Measurements from ENCODE around the gene PPP2R2B. TPM values are rescaled to one million over a fixed set of nuclear protein-coding genes. Genes with fewer than 3 reads are reported as not detected.

Gene PPP2R2B
- total RNA-seq, 1 donor from 2014 or later: 0.35 TPM

DNA sequence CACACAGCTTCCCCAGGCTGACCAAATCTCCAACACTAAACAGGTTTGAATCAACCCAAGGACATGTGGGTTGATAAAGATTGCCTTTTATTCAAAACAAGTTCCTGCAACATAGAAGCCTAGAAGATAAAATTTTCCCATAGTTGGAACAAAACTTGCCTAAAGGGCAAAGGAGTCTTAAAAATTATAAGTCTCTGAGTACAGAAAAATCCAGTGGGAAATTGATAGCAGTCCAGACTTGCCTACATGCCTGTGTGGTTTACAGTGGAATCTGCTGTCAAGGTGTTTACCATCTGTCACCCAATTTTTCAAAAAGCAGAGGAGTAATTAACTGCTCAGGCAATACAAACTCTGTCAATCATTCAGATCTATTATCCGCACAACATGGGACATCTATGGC, 168.2 kb downstream of the PPP2R2B start:
- H3K27me3 Mint-ChIP-seq (ENCODE audit: low read depth): peaks cover 4% of the 10 kb centered on the region
- H3K4me1 Mint-ChIP-seq (ENCODE audit: low read depth): no peaks in the 10 kb centered on the region
- no peak overlapping the region for H3K27ac Mint-ChIP-seq (ENCODE audit: unreplicated experiment)

DNA sequence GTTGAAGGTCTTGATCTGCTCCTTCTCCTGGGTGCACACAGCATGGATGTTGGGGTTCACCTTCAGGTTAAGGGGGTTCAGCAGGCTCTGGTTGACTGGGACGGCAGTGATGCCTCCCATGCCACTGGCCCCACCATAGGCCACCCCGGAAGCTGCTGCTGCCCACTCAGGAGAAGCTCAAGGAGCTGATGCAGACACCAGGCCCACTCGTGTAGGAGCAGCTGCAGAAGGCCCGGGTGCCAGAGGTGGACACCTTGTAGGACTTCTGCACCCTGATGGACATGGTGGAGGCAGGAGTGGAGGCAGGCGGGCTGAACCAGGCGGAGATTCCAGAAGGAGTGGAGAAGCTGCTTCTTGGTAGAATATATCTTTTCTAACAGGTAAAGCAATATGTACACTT, 171.2 kb downstream of the PPP2R2B start:
- H3K36me3 Mint-ChIP-seq (ENCODE audit: low read depth): no peaks in the 10 kb centered on the region
- H3K27ac Mint-ChIP-seq (ENCODE audit: unreplicated experiment): no peak overlapping the region
- peaks cover 4% of the 10 kb centered on the region for H3K27me3 Mint-ChIP-seq (ENCODE audit: low read depth)
- no peaks in the 10 kb centered on the region for H3K4me1 Mint-ChIP-seq (ENCODE audit: low read depth)
- TF ChIP-seq, protein P1, sequence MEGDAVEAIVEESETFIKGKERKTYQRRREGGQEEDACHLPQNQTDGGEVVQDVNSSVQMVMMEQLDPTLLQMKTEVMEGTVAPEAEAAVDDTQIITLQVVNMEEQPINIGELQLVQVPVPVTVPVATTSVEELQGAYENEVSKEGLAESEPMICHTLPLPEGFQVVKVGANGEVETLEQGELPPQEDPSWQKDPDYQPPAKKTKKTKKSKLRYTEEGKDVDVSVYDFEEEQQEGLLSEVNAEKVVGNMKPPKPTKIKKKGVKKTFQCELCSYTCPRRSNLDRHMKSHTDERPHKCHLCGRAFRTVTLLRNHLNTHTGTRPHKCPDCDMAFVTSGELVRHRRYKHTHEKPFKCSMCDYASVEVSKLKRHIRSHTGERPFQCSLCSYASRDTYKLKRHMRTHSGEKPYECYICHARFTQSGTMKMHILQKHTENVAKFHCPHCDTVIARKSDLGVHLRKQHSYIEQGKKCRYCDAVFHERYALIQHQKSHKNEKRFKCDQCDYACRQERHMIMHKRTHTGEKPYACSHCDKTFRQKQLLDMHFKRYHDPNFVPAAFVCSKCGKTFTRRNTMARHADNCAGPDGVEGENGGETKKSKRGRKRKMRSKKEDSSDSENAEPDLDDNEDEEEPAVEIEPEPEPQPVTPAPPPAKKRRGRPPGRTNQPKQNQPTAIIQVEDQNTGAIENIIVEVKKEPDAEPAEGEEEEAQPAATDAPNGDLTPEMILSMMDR (IDR thresholded peaks at IDR 0.05): no peak
- no peaks in the 10 kb centered on the region for H3K9me3 Mint-ChIP-seq (ENCODE audit: low read depth)
- DNase-seq (ENCODE audit: low spot score): no peak
- no peak overlapping the region for H3K4me3 Mint-ChIP-seq (ENCODE audit: unreplicated experiment)

More for the DNA sequence above, 168.2 kb downstream of the PPP2R2B start:
- H3K36me3 Mint-ChIP-seq (ENCODE audit: low read depth): no peaks in the 10 kb centered on the region
- no peak for DNase-seq (ENCODE audit: low spot score)
- H3K4me3 Mint-ChIP-seq (ENCODE audit: unreplicated experiment): no peak overlapping the region
- no peaks in the 10 kb centered on the region for H3K9me3 Mint-ChIP-seq (ENCODE audit: low read depth)
- TF ChIP-seq, protein P1 (IDR thresholded peaks at IDR 0.05): no peak

DNA sequence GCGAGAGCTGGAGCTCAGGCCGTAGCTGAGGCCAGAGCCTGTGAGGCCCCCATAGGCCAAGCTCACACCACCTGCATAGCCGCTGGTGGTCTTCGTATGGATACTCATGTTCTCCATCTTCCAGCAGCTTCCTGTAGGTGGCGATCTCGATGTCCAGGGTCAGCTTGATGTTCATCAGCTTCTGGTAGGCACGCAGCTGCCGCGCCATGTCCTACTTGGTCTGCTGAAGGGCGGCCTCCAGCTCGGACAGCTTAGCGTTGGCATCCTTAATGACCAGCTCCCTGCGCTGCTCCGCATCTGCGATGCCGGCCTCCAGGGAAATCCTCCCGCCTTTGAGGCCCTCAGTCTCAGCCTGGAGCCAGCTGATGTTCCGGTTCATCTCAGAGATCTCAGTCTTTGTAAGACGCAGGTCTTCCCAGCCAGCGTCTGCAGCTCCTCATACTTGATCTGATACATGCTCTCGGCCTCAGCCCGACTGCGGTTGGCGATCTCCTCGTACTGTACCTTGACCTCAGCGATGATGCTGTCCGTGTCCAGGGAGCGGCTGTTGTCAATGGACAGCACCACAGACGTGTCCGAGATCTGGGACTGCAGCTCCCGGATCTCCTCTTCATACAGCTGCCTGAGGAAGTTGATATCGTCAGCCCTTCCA, 172.1 kb downstream of the PPP2R2B start:
- H3K27ac Mint-ChIP-seq (ENCODE audit: unreplicated experiment): no peak overlapping the region
- H3K4me1 Mint-ChIP-seq (ENCODE audit: low read depth): no peaks in the 10 kb centered on the region
- peaks cover 3% of the 10 kb centered on the region for H3K27me3 Mint-ChIP-seq (ENCODE audit: low read depth)
- DNase-seq (ENCODE audit: low spot score): peak; percentile 84
- TF ChIP-seq, protein P1 (IDR thresholded peaks at IDR 0.05): peak; percentile 25
- H3K4me3 Mint-ChIP-seq (ENCODE audit: unreplicated experiment): no peak overlapping the region
- no peaks in the 10 kb centered on the region for H3K36me3 Mint-ChIP-seq (ENCODE audit: low read depth)
- no peaks in the 10 kb centered on the region for H3K9me3 Mint-ChIP-seq (ENCODE audit: low read depth)

DNA sequence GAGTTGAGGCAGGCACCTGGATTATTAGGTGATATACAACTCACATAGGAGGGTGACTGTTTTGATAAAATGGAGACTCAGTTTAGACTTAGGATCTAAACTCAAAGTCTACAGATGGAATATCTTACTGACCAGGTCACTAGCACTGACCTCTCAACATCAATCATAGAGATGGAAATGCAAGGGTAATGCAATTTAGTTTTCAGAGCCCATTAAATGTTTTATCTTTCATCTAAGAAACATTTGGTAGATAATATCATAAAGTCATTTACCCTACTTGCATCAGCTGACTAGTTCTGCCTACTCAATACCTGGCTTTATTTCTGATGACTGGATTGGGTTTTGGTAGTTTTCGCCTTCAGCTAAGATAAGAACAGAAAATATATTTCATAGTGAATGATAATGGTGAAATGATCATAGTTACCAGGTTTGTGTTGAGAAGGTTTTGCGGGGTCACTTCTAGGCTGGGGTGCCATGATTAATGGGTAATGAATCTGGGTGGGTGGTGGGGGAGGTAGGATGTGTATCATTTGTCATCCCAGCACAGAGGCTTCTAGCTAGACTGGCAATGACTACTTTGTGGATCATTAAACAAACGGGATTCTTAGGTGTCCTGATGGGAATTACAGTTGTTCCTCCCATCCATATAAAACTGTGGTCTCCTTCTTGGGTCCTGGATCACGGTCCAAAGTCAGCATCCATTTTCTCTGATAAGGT, 173.4 kb downstream of the PPP2R2B start:
- DNase-seq (ENCODE audit: low spot score): no peak
- no peak overlapping the region for H3K27ac Mint-ChIP-seq (ENCODE audit: unreplicated experiment)
- no peaks in the 10 kb centered on the region for H3K36me3 Mint-ChIP-seq (ENCODE audit: low read depth)

DNA sequence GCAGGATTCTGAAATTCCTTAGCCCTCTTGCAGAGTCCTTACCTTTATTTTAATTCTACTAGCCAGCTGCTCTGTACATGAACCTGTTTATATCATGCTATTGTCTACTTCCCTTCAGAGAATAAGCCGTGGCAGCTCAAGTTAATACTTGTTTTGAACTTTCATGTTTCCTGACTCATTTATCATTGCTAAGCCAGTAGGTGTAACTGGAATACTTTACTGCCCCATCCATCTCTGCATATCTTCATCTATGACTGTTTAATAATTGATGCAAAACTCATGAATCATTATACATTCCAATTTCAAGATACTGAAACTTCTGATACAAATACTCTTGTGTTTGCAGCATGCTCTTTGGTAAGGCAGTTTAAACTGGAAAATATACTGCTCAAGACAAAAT, 174.7 kb downstream of the PPP2R2B start:
- Mint-ChIP-seq H3K27me3 (ENCODE audit: low read depth) (peaks cover 2% of the 10 kb centered on the region), H3K36me3 (ENCODE audit: low read depth) (no peaks in the 10 kb centered on the region), H3K9me3 (ENCODE audit: low read depth) (no peaks in the 10 kb centered on the region), H3K4me3 (ENCODE audit: unreplicated experiment) (no peak overlapping the region), H3K27ac (ENCODE audit: unreplicated experiment) (no peak overlapping the region), H3K4me1 (ENCODE audit: low read depth) (no peaks in the 10 kb centered on the region)
- TF ChIP-seq, protein P1 (IDR thresholded peaks at IDR 0.05): no peak
- no peak for DNase-seq (ENCODE audit: low spot score)

More for the DNA sequence above, 173.4 kb downstream of the PPP2R2B start:
- Mint-ChIP-seq H3K27me3 (ENCODE audit: low read depth) (peaks cover 2% of the 10 kb centered on the region), H3K9me3 (ENCODE audit: low read depth) (no peaks in the 10 kb centered on the region), H3K4me1 (ENCODE audit: low read depth) (no peaks in the 10 kb centered on the region), H3K4me3 (ENCODE audit: unreplicated experiment) (no peak overlapping the region)
- TF ChIP-seq, protein P1 (IDR thresholded peaks at IDR 0.05): no peak
